Measurements from ENCODE around the gene DNAH8.
A peak's percentile ranks its signal among the peaks of the same experiment; 100 is the strongest.

The DNAH8 gene

GRCh38 chr6:39026175-39026574, 311.1 kb downstream of the DNAH8 start:
- DNase-seq: no peak

DNA sequence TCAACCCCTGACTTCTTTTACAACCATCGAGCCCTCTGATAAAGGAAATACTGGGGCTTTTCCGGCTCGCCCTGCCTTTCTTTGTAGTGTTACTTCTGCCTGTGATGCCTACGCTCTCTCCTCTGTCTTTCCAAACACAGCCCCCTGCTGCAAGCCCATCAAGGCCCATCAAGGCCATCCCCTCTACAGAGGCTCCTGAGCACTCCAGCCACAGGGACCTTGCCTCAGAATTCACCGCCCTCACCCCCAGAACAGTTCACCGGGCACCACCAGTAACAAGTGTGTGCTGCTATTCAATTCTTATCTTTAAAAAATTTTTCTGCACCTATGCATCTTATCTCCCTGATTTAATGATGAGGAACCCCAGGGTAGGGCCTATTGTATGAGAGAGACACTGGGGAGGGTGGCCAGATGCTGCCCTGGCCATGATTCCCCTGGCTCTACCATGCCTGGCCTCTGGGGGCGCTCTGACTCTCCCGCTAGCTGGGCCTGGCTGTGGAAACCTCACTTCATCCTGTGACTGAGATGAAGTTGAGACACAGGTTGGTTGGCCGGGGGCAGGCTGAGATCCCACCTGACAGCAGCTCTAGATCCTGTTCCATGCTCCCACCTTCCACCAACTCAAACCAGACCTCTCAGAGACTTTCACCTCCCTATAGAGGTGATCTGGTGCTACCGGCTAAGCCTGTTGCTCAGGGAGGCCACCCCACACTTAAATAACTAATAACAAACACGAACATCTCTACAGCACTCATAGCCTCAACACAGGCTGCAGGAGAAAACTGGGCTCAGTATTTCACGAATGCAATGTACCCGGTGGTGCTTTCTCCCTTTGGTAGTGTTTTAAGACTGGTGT, 314.3 kb downstream of the DNAH8 start:
- peak; percentile 66 for DNase-seq

- DNase-seq: no peak
Measured at GRCh38 chr6:39035681-39036080, 320.6 kb downstream of the DNAH8 start.

GRCh38 chr6:39037082-39037508, 322.0 kb downstream of the DNAH8 start:
- peak; percentile 89 for DNase-seq

DNA sequence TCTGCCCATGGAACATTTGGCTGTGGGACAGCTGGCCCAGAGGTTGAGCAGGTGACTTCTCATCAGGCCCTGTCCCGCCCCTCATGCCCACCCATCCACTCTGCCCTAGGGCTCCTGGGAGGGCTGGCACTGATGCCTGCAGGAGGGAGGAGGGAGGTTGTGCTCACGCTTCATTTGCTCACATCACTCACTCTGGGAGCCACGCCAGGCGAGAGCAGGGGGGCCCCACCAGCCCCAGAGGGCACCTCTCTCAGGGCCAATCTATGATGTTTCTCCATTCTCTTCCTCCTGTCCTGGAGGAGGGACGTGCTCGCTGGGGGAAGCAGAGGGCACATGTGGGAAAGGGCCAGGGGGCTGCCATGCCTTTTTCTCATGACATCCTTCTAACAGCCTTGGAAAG, 322.6 kb downstream of the DNAH8 start:
- no peak for DNase-seq

DNA sequence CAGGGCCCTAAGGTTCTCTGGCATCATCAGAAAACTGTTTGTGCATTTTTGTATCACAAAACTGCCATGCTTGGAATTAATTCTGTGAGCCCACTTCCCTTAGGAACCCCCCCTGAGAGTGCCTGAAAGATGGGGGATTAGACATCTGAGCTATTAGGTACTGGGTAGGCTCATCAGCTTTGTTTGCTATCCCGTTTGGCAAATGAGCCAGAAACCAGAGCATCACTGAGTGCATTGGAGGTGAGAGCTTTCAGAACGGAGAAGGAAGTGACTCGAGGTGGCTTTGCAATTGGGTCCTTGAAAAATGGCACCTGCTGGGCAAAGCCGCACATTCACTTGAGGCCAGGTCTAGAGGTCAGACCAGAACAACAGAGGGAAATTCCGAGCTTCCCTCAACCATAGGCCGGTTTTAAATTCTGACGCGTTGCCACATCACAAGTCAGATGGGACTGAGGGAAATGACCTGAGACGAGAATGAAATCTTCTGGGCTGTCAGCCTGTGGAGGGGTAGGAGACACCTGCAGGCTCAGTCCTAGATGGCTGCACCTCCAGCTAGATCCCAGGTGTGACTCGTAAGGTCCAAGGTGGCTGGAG, 325.1 kb downstream of the DNAH8 start:
- DNase-seq: no peak

DNA sequence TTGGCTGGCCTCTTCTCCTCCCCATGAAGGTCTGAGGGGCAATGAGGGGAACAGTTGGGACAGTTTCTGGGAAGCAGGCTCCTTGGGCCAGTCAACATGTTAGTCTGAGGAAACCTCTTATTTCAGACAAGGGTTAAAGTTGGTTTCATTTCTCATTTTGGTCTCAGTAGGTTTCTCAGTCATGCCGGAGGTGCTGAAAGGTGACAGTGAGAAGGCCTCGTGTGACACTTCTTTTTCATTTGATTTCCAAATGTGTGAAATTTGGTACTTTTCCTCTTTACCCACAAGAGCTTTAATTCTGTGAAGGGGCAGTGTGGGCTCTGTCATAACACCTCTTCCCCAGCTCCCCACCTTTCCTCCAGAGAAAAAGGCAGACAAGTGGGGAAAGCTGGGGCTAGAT, 326.0 kb downstream of the DNAH8 start:
- DNase-seq: no peak

DNA sequence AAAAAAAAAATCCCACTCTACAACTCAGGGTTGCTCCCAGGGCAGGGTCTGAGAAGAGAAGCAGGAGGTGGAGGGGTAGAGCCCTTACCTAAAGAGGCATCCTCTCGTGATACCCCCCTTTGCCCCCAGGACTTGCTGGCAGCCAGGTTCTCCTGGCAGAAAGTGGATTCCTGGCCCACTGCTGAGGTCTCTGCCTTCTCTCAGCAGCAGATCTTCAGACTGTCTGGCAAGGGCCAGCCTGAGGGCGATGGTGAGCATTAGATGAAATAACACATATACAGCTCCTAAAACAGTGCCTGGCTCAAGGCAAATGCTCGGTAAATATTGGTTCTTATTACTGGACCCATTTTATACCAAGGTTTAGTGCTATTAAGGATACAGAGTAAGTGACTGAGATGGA, 328.7 kb downstream of the DNAH8 start:
- DNase-seq: no peak

GRCh38 chr6:39044181-39044580, 329.1 kb downstream of the DNAH8 start:
- no peak for DNase-seq

- no peak for DNase-seq
Measured at GRCh38 chr6:39047434-39048327, 332.6 kb downstream of the DNAH8 start.

DNA sequence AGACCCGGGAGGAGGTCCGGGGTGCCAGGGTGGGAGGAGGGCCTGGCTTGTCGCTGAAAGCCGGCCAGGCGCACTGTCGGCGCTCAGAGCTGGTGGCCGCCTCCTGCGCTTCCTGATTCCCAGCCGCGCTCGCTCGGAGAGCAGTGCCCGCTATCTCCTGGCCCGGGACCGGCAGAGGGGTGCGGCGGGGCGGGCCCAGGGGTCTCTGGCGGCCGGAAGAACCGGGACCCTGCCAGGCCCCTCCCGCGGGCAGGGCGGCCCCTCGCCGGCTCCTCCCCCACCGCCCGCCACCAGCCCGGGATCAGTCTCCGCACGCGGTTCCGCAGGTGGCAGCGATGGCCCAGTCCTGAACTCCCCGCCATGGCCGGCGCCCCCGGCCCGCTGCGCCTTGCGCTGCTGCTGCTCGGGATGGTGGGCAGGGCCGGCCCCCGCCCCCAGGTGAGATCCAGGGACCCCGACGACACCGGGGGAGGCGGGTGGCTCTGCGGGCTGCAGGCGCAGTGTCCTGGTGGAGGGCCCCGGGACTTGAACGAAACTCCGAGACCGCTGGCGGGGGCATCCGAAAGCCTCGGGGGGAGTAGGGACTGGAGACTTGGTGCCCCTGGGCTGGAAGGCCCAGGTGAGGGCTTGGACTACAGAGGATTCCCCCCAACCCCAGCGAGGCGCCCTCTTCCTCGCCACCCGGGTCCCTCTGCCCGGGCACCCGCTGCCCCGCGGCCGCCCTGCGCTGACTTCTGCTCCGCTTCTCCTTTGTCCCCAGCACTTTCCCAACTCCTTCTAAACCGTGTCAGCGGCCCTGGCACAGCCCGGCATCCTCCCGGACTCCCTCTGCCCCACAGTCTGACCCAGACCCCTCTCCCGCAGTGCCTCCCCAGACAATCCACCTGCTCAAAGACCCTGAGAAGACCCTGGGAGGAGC, 333.6 kb downstream of the DNAH8 start, which contains the start of gene GLP1R:
Gene GLP1R, plus strand, starts transcription at position 301 of the 919 bp plus-strand sequence. Its CDS starts 60 bp downstream, at position 361.
- DNase-seq: peak; percentile 42

- no peak for DNase-seq
Measured at GRCh38 chr6:39049575-39050283, 334.6 kb downstream of the DNAH8 start.

DNA sequence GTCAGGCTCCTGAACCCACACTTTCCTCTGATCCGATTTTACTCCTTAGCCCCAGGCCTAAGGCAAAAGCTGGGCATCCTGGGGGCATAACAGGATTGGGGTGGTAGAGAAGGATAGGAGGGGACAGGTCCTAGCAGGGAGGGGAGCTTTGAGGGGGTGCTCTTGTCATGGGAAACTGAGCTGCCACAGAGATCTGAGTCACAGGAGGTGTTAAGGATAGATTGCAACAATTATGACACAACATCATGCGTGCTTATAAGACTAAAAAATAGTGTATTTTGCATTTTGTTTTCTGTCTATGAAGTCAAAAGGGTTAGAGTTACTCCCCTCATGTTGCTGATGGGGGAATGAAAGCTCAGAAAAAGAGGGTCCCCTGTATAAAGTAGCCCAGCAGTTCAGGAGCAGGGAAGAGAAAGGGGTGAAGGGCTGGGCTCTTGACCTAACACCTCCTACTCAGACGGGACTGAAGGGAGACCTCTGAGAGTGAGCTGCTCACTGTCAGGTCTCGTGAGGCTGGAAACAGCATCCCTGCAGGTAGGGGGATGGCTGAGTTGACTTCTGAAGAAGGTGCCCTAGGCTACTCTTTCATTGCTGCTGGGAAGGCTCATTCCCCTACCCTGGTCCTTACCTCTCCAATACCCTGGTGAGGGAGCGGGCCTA, 335.5 kb downstream of the DNAH8 start:
- no peak for DNase-seq

- DNase-seq: peak; percentile 31
Measured at GRCh38 chr6:39051399-39052122, 336.4 kb downstream of the DNAH8 start.

DNA sequence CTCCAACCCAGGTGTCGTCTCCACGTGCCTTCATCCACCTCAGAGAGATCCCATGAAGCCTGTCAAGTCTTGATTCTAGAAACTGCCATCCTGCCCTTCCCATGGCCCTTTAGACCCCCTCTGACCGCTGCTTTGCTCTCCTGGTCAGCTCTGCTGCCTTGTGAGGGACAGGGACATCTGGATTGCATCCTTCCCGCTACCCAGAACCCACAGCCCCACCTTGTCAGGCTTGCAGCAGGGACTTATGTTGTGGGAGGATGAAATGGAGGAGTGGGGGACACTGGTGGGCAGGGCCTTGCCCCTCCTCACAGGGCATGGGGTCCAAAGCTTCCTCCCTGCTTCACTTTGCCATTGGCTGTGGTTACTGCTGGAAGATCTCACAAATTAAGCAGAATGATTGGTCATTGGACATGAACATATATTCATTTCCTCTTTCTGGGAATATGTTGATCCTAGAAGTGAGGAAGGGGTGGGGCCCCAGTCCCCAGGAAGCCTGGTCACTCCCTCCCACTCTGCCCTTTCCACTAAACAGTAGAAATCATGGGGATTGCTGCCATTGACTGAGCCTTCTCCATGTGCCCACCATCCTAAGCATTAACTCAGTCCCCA, 338.0 kb downstream of the DNAH8 start:
- DNase-seq: no peak

DNA sequence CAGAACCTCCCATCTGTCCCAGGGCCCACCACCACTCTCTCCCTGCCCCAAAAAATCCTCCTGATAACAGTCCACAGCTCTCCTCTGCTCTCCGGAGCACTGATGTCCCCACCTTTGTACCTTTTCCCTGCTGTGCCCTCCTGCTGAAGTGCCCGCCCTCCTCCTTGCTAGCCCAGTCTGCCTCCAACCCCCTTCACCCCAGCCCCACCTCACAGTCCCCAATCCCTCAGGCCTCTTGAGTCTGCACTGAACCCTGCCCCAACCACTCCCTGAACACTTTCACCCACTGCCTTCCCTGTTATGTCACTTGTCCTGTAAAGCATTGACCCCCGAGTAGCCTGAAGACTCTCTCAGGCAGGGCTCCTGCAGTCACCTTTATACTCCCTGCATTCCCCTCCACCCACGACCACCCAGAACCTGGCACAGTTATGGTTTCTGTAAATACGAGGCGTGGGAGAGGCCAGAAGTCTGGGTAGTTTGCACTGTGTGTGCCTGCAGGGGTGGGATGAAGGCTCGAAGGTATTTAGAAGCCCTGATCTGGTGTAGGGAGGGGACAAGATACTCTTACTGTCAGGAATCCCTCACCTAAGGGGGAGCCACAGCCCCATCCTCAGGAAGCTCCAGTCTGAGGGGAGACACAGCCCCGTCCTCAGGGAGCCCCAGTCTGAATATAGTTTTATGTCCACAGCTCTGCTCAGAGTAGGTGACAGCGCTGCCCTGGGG, 338.9 kb downstream of the DNAH8 start:
- no peak for DNase-seq

- DNase-seq: no peak
Measured at GRCh38 chr6:39054577-39055142, 339.5 kb downstream of the DNAH8 start.

GRCh38 chr6:39055661-39056060, 340.6 kb downstream of the DNAH8 start:
- no peak for DNase-seq

- no peak for DNase-seq
Measured at GRCh38 chr6:39056191-39056590, 341.1 kb downstream of the DNAH8 start.
